HG02884 (cell line): ENCODE measurements around the gene GYG2.
"Not testable (repeated sequence)": the region's sequence is repeated elsewhere in the genome, so short reads cannot be mapped to it uniquely, and the experiment has no call there.

ENCODE experiments used
- ATAC-seq: cut with Tn5 transposase; IDR thresholded peaks from one replicate; pipeline ENCODE4 v1.9.1; 2021; ENCODE audit warnings: mild to moderate bottlenecking, moderate library complexity; ENCODE audit not compliant: unreplicated experiment

GYG2 gene

GRCh38 chrX:2863646-2864045 lies 34.9 kb downstream of the GYG2 start:
- ATAC-seq: no peak

GRCh38 chrX:2867206-2867605 lies 38.5 kb downstream of the GYG2 start:
- no peak for ATAC-seq

GRCh38 chrX:2870650-2871049 lies 41.9 kb downstream of the GYG2 start:
- no peak for ATAC-seq

GRCh38 chrX:2871831-2872230 lies 43.1 kb downstream of the GYG2 start:
- no peak for ATAC-seq

GRCh38 chrX:2872671-2873277 lies 44.0 kb downstream of the GYG2 start:
- ATAC-seq: no peak

- ATAC-seq: no peak
Observed at GRCh38 chrX:2874222-2875135, 45.7 kb downstream of the GYG2 start.

- no peak for ATAC-seq
Observed at GRCh38 chrX:2875136-2875481, 46.4 kb downstream of the GYG2 start.

- ATAC-seq: no peak
Observed at GRCh38 chrX:2875798-2876399, 47.2 kb downstream of the GYG2 start.

GRCh38 chrX:2878563-2878962 lies 49.8 kb downstream of the GYG2 start:
- ATAC-seq: no peak

- ATAC-seq: no peak
Observed at GRCh38 chrX:2879670-2880069, 50.9 kb downstream of the GYG2 start.

GRCh38 chrX:2883770-2884169 lies 55.0 kb downstream of the GYG2 start:
- no peak for ATAC-seq

GRCh38 chrX:2888309-2888708 lies 59.6 kb downstream of the GYG2 start:
- no peak for ATAC-seq

GRCh38 chrX:2889045-2889605 lies 60.4 kb downstream of the GYG2 start:
- no peak for ATAC-seq

- ATAC-seq: not testable (repeated sequence)
Observed at GRCh38 chrX:2889706-2890490, 61.2 kb downstream of the GYG2 start.

- not testable (repeated sequence) for ATAC-seq
Observed at GRCh38 chrX:2890536-2891460, 62.1 kb downstream of the GYG2 start.

- no peak for ATAC-seq
Observed at GRCh38 chrX:2892816-2893215, 64.1 kb downstream of the GYG2 start.

- no peak for ATAC-seq
Observed at GRCh38 chrX:2894885-2895292, 66.2 kb downstream of the GYG2 start.

- no peak for ATAC-seq
Observed at GRCh38 chrX:2897311-2897689, 68.6 kb downstream of the GYG2 start.

GRCh38 chrX:2897690-2898623 lies 69.2 kb downstream of the GYG2 start:
- not testable (repeated sequence) for ATAC-seq
